C4-2B (cell line): ENCODE measurements around the gene PCNX1.
"Not testable (repeated sequence)": the region's sequence is repeated elsewhere in the genome, so short reads cannot be mapped to it uniquely, and the experiment has no call there.

ENCODE experiments used
- H3K27ac ChIP-seq: fragments of 450-650 bp; 2 replicates; pipeline ENCODE4 v1.5.1; 2017
- ZFX ChIP-seq: fragments of 450-650 bp; IDR thresholded peaks from 2 replicates; pipeline ENCODE4 v1.6.1; 2017
- TF ChIP-seq, protein P1 (sequence below): fragments of 450-650 bp; conservative IDR thresholded peaks from 2 replicates; pipeline ENCODE4 v1.5.1; 2017; ENCODE audit warnings: mild to moderate bottlenecking

The PCNX1 gene

DNA sequence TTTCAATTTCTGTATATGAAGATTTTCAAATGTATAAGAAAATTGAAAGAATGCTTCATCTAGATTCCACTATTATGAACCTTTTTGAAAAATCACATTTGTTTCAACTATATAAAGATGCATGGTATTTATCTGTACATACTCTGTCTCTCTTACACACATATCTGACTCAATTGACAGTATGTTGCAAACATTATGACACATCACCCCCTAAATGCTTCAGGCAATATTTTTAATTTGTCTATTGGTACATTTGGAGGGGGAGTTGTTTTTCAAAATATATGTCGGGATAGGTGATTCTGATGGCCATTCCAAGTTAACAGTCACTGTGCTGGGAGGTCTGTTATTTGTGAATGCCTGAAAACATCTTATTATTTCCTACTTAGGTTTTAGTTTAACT is 14.4 kb downstream of the PCNX1 start:
- TF ChIP-seq ZFX = no peak
- TF ChIP-seq, protein P1, sequence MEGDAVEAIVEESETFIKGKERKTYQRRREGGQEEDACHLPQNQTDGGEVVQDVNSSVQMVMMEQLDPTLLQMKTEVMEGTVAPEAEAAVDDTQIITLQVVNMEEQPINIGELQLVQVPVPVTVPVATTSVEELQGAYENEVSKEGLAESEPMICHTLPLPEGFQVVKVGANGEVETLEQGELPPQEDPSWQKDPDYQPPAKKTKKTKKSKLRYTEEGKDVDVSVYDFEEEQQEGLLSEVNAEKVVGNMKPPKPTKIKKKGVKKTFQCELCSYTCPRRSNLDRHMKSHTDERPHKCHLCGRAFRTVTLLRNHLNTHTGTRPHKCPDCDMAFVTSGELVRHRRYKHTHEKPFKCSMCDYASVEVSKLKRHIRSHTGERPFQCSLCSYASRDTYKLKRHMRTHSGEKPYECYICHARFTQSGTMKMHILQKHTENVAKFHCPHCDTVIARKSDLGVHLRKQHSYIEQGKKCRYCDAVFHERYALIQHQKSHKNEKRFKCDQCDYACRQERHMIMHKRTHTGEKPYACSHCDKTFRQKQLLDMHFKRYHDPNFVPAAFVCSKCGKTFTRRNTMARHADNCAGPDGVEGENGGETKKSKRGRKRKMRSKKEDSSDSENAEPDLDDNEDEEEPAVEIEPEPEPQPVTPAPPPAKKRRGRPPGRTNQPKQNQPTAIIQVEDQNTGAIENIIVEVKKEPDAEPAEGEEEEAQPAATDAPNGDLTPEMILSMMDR = no peak
- no peak overlapping the region for H3K27ac ChIP-seq

- TF ChIP-seq, protein P1 = no peak
- TF ChIP-seq ZFX = no peak
- H3K27ac ChIP-seq = no peak overlapping the region
These were observed 17.3 kb downstream of the PCNX1 start for GRCh38 chr14:70924521-70924920.

- TF ChIP-seq, protein P1 = no peak
- TF ChIP-seq ZFX = no peak
These were observed 19.1 kb downstream of the PCNX1 start for GRCh38 chr14:70926235-70926830.

GRCh38 chr14:70931008-70931407 is 23.7 kb downstream of the PCNX1 start:
- H3K27ac ChIP-seq = no peak overlapping the region
- TF ChIP-seq ZFX = no peak
- TF ChIP-seq, protein P1 = no peak

More at GRCh38 chr14:70926235-70926830, 19.1 kb downstream of the PCNX1 start:
- H3K27ac ChIP-seq = no peak overlapping the region

- no peak overlapping the region for H3K27ac ChIP-seq
- TF ChIP-seq ZFX = no peak
- TF ChIP-seq, protein P1 = no peak
These were observed 26.8 kb downstream of the PCNX1 start for GRCh38 chr14:70934084-70934483.

DNA sequence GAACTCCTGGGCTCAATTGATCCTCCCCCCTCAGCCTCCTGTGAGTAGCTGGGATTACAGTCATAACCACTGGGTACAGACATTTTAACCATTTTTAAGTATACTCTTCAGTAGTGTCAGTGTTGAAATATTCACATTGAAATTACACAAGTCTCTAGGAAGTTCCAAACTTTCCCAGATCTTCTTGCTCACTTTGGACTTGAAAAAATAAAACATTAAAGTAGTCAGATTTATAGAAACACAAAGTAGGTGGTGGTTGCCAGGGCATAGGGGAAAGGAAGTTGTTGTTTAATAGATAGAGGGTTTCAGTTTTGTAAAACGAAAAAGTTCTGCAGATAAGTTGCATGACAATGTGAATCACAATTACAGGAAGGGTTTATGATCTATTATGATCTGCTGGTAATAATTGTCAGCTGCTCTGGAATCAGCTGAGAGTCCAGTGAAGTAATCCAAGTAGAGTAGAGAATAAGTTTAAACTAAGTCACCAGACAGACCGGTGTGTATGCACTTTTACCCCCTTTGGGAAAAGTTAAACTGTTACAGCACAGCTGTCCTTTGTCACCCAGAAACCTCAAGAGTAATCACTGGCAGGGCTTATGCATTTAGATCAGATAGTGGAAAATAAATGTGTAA is 27.4 kb downstream of the PCNX1 start:
- TF ChIP-seq ZFX = no peak
- TF ChIP-seq, protein P1 = no peak
- no peak overlapping the region for H3K27ac ChIP-seq

DNA sequence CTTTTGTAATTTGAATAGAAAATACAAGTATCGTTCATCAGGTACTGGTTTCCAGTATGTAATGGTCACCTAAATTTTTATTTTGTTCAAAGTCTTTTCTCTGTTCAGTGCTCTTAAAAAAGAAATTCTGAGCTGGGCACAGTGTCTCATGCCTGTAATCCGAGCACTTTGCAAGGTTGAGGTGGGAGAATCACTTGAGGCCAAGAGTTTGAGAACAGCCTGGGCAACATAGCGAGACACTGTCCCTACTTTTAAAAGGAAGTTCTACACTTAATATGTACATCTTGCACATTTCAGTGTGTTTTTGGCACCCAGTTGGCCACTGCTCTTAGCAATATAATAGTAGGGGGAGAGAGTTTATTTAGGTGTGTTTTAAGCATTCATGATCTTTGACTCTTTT is 27.9 kb downstream of the PCNX1 start:
- no peak overlapping the region for H3K27ac ChIP-seq

DNA sequence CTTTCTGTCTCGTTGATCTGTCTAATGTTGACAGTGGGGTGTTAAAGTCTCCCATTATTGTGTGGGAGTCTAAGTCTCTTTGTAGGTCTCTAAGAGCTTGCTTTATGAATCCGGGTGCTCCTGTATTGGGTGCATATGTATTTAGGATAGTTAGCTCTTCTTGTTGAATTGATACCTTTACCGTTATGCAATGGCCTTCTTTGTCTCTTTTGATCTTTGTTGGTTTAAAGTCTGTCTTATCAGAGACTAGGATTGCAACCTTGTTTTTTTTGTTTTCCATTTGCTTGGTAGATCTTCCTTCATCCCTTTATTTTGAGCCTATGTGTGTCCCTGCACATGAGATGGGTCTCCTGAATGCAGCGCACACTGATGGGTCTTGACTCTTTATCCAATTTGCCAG is 32.4 kb downstream of the PCNX1 start:
- H3K27ac ChIP-seq = not testable (repeated sequence)

More for the DNA sequence above, 27.9 kb downstream of the PCNX1 start:
- TF ChIP-seq ZFX = no peak
- TF ChIP-seq, protein P1 = no peak

GRCh38 chr14:70941637-70942341 is 34.5 kb downstream of the PCNX1 start:
- not testable (repeated sequence) for H3K27ac ChIP-seq
